GM18526 (cell line): Measurements from ENCODE around the gene ERBB4.

Experiments
- POLR2A ChIP-seq: IDR thresholded peaks from 3 replicates; pipeline ENCODE4 v1.6.1; 2011; ENCODE audit not compliant: insufficient read length; ENCODE audit errors: extremely low read depth

Gene ERBB4

GRCh38 chr2:211449819-211450218 is 1088.8 kb downstream of the ERBB4 start:
- no peak for TF ChIP-seq POLR2A

- no peak for TF ChIP-seq POLR2A
Measured at GRCh38 chr2:211447548-211447947, 1091.1 kb downstream of the ERBB4 start.

GRCh38 chr2:211440107-211440506 is 1098.5 kb downstream of the ERBB4 start:
- TF ChIP-seq POLR2A = no peak

- TF ChIP-seq POLR2A = no peak
Measured at GRCh38 chr2:211439011-211439410, 1099.6 kb downstream of the ERBB4 start.

- no peak for TF ChIP-seq POLR2A
Measured at GRCh38 chr2:211437396-211437795, 1101.2 kb downstream of the ERBB4 start.

- TF ChIP-seq POLR2A = no peak
Measured at GRCh38 chr2:211436182-211436581, 1102.4 kb downstream of the ERBB4 start.

GRCh38 chr2:211435331-211435730 is 1103.3 kb downstream of the ERBB4 start:
- TF ChIP-seq POLR2A = no peak

GRCh38 chr2:211434773-211435172 is 1103.8 kb downstream of the ERBB4 start:
- TF ChIP-seq POLR2A = no peak

- TF ChIP-seq POLR2A = no peak
Measured at GRCh38 chr2:211429256-211429920, 1109.2 kb downstream of the ERBB4 start.

GRCh38 chr2:211426240-211426639 is 1112.4 kb downstream of the ERBB4 start:
- no peak for TF ChIP-seq POLR2A

GRCh38 chr2:211423018-211423417 is 1115.6 kb downstream of the ERBB4 start:
- TF ChIP-seq POLR2A = no peak

GRCh38 chr2:211417544-211417943 is 1121.1 kb downstream of the ERBB4 start:
- TF ChIP-seq POLR2A = no peak

GRCh38 chr2:211416373-211416772 is 1122.2 kb downstream of the ERBB4 start:
- no peak for TF ChIP-seq POLR2A

- TF ChIP-seq POLR2A = no peak
Measured at GRCh38 chr2:211413746-211414145, 1124.9 kb downstream of the ERBB4 start.

- TF ChIP-seq POLR2A = no peak
Measured at GRCh38 chr2:211408483-211408891, 1130.1 kb downstream of the ERBB4 start.

GRCh38 chr2:211407076-211407475 is 1131.5 kb downstream of the ERBB4 start:
- no peak for TF ChIP-seq POLR2A

- no peak for TF ChIP-seq POLR2A
Measured at GRCh38 chr2:211405036-211405435, 1133.6 kb downstream of the ERBB4 start.
